ENCODE data around the gene OR7A5. TPM values are rescaled to one million over a fixed set of nuclear protein-coding genes. Genes with fewer than 3 reads are reported as not detected.

Gene OR7A5
- total and polyA plus RNA-seq, 2 donors from 2014 or later: not detected

DNA sequence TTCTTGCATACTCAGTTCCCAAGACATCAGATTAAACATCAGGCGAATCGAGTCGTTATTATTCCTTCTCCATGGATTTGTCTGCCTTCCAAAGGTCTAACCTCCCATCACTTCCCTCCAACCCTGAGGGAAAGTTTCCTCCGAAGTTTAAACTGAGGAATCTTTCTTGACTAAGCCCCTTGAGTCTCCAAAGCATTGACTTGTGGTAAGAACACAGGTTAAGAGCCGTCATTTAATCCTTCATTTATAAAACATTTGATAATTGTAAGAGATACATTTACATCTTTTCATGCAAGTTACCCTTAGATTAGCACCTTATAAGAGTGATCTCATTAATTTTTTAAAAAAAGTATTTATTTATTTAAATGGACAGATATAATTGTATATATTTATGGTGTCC lies 13.8 kb upstream of the OR7A5 start, which contains the start of gene OR7A10:
Gene OR7A10, minus strand, starts transcription at position 101 of the 400 bp plus-strand sequence. CDS start 7,045 bp downstream, outside the sequence.
- no peak for DNase-seq
- TF ChIP-seq CTCF (IDR thresholded peaks at IDR 0.05; ENCODE audit: borderline replicate concordance, extremely low read depth, insufficient read depth): no peak
- FAIRE-seq: no peak
- no peak within 1 kb of the TSS for H3K27ac ChIP-seq (ENCODE audit: low read depth in 2 of 2, low read length in 2 of 2)
- no peaks in the 10 kb centered on the region for H3K27me3 ChIP-seq (ENCODE audit: control insufficient read depth, insufficient read depth, low read length)
- H3K9ac ChIP-seq (ENCODE audit: low read length in 3 of 3): no peak within 1 kb of the TSS
- no peaks in the 10 kb centered on the region for H3K4me1 ChIP-seq (ENCODE audit: control insufficient read depth in 2 of 3, insufficient read depth in 2 of 3, low read depth in 1 of 3, low read length in 3 of 3)
- H3K36me3 ChIP-seq (ENCODE audit: control insufficient read depth in 2 of 3, insufficient read depth in 3 of 3, low read length in 3 of 3): no peaks in the 10 kb centered on the region
- H3K4me3 ChIP-seq (ENCODE audit: low read length in 3 of 3): no peak within 1 kb of the TSS
- no peaks in the 10 kb centered on the region for H3K9me3 ChIP-seq (ENCODE audit: control insufficient read depth in 2 of 3, insufficient read depth in 1 of 3, low read length in 3 of 3)
- intact Hi-C loops (cut with DNase I): no loop called here

GRCh38 chr19:14843578-14843977 lies 8.6 kb upstream of the OR7A5 start:
- intact Hi-C loops (cut with DNase I): no loop called here
- H3K9me3 ChIP-seq (ENCODE audit: control insufficient read depth in 2 of 3, insufficient read depth in 1 of 3, low read length in 3 of 3): no peaks in the 10 kb centered on the region
- peaks cover 0 to 4% (median 0%) of the 10 kb centered on the region in 3 donors for H3K4me1 ChIP-seq (ENCODE audit: control insufficient read depth in 2 of 3, insufficient read depth in 2 of 3, low read depth in 1 of 3, low read length in 3 of 3)
- H3K9ac ChIP-seq (ENCODE audit: low read length in 3 of 3): no peak overlapping the region
- no peak for FAIRE-seq
- DNase-seq: peak in 2 of 5 donors; percentile 22 to 75
- H3K36me3 ChIP-seq (ENCODE audit: control insufficient read depth in 2 of 3, insufficient read depth in 3 of 3, low read length in 3 of 3): no peaks in the 10 kb centered on the region
- H3K27ac ChIP-seq (ENCODE audit: low read depth in 2 of 2, low read length in 2 of 2): no peak overlapping the region
- H3K4me3 ChIP-seq (ENCODE audit: low read length in 3 of 3): no peak overlapping the region
- H3K27me3 ChIP-seq (ENCODE audit: control insufficient read depth, insufficient read depth, low read length): no peaks in the 10 kb centered on the region
- TF ChIP-seq CTCF (IDR thresholded peaks at IDR 0.05; ENCODE audit: borderline replicate concordance, extremely low read depth, insufficient read depth): no peak

DNA sequence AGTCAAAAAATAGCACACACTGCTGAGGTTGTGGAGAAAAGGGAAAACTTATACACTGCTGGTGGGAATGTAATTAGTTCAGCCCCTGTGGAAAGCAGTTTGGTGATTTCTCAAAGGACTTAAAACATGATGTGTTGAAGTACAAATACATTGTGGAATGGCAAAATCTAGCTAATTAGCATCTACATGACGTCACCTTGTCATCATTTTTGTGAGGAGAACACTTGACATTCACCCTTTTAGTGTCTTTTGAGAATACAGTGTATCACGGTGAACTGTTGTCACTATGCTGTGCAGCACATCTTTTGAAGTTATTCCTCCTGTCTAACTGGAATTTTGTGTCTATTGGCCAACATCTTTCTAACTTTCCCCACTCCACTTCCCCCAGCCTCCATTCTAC lies 8.2 kb upstream of the OR7A5 start:
- Histone ChIP-seq H3K27me3 (ENCODE audit: control insufficient read depth, insufficient read depth, low read length) (no peaks in the 10 kb centered on the region), H3K9ac (ENCODE audit: low read length in 3 of 3) (no peak overlapping the region), H3K9me3 (ENCODE audit: control insufficient read depth in 2 of 3, insufficient read depth in 1 of 3, low read length in 3 of 3) (no peaks in the 10 kb centered on the region), H3K36me3 (ENCODE audit: control insufficient read depth in 2 of 3, insufficient read depth in 3 of 3, low read length in 3 of 3) (no peaks in the 10 kb centered on the region), H3K4me1 (ENCODE audit: control insufficient read depth in 2 of 3, insufficient read depth in 2 of 3, low read depth in 1 of 3, low read length in 3 of 3) (peaks cover 0 to 4% (median 0%) of the 10 kb centered on the region in 3 donors), H3K4me3 (ENCODE audit: low read length in 3 of 3) (no peak overlapping the region), H3K27ac (ENCODE audit: low read depth in 2 of 2, low read length in 2 of 2) (no peak overlapping the region)
- FAIRE-seq (no peak), DNase-seq (no peak)
- intact Hi-C loops (cut with DNase I): no loop called here
- TF ChIP-seq CTCF (IDR thresholded peaks at IDR 0.05; ENCODE audit: borderline replicate concordance, extremely low read depth, insufficient read depth): no peak

DNA sequence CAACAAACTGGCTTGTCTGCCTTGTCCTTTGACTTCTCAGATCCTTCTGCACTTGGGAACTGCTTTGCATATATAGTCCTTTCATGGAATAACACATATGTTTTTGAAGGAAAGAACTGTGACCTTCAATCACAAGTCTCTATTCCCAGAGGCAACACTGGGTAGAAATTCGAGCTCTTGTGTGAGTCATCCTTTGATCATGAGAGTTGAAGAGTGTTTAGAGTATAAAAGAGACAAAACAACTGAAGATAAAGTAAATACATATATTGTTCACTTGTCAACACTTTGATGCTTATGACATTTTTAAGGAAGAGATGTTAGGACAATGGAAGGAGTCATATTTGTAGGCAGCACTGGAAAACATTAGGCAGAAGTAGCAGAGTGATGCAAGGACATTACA lies 5.2 kb upstream of the OR7A5 start:
- no peak overlapping the region for H3K4me3 ChIP-seq (ENCODE audit: low read length in 3 of 3)
- FAIRE-seq (no peak), DNase-seq (peak in 1 of 5 donors; percentile 6)
- no peak overlapping the region for H3K9ac ChIP-seq (ENCODE audit: low read length in 3 of 3)
- no peaks in the 10 kb centered on the region for H3K36me3 ChIP-seq (ENCODE audit: control insufficient read depth in 2 of 3, insufficient read depth in 3 of 3, low read length in 3 of 3)
- H3K27me3 ChIP-seq (ENCODE audit: control insufficient read depth, insufficient read depth, low read length): no peaks in the 10 kb centered on the region
- TF ChIP-seq CTCF (IDR thresholded peaks at IDR 0.05; ENCODE audit: borderline replicate concordance, extremely low read depth, insufficient read depth): no peak
- intact Hi-C loops (cut with DNase I): no loop called here
- no peak overlapping the region for H3K27ac ChIP-seq (ENCODE audit: low read depth in 2 of 2, low read length in 2 of 2)
- no peaks in the 10 kb centered on the region for H3K9me3 ChIP-seq (ENCODE audit: control insufficient read depth in 2 of 3, insufficient read depth in 1 of 3, low read length in 3 of 3)
- peaks cover 0 to 4% (median 0%) of the 10 kb centered on the region in 3 donors for H3K4me1 ChIP-seq (ENCODE audit: control insufficient read depth in 2 of 3, insufficient read depth in 2 of 3, low read depth in 1 of 3, low read length in 3 of 3)
